A549 (cell line): ENCODE data around the gene GOLGA6L1.

ENCODE experiments used
- CHD2 ChIP-seq: fragments of 150-350 bp; IDR thresholded peaks from 2 replicates; pipeline ENCODE4 v1.6.1; 2014; ENCODE audit warnings: low read length; ENCODE audit not compliant: partially characterized antibody
- CTCF ChIP-seq: fragments of >200 bp; sonication (Bioruptor Twin); formaldehyde crosslinking; IDR thresholded peaks from 3 replicates; pipeline ENCODE4 v1.5.1; 2016
- MAX ChIP-seq: IDR thresholded peaks from 2 replicates; pipeline ENCODE4 v1.6.1; 2012
- MYC ChIP-seq: IDR thresholded peaks from 2 replicates; pipeline ENCODE4 v1.6.1; 2012; ENCODE audit warnings: mild to moderate bottlenecking, inconsistent platforms, low read length, improper control_type of control experiment, borderline replicate concordance
- PBX3 ChIP-seq: IDR thresholded peaks from 2 replicates; pipeline ENCODE4 v1.6.1; 2012
- RCOR1 ChIP-seq: fragments of 150-350 bp; IDR thresholded peaks from 2 replicates; pipeline ENCODE4 v1.6.1; 2014; ENCODE audit warnings: antibody characterized with exemption, low read length, low read depth

DNA sequence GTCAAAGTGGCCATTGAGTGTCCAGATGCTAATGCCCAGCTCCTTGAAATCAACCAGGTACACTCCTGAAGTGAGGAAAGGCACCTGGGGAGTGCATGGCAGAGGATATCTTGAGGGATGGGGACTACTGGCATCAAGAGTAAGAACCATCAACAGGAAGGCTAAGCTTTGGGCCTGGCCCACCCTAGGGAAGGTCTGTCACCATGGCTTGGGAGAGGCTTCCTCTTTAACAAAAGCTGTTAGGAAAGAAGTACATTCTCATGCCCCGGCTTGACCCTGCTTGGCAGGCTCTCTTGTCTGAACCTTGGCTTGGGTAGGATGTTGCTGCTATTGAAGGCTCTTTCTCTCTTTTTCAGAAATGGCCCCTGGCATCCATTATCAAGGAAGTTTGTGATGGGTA is 53.5 kb downstream of the GOLGA6L1 start:
- TF ChIP-seq CTCF (no peak), MYC (no peak), PBX3 (no peak), CHD2 (no peak), MAX (no peak), RCOR1 (no peak)
